22Rv1 (cell line): Measurements from ENCODE around the gene GOLGA8T.
"Not testable (repeated sequence)": the region's sequence is repeated elsewhere in the genome, so short reads cannot be mapped to it uniquely, and the experiment has no call there.

Experiments
- CTCF ChIP-seq: fragments of 450-650 bp; IDR thresholded peaks from 2 replicates; pipeline ENCODE4 v1.5.1; 2017; ENCODE audit warnings: mild to moderate bottlenecking
- ZFX ChIP-seq: fragments of 450-650 bp; IDR thresholded peaks from 2 replicates; pipeline ENCODE4 v1.6.1; 2017; ENCODE audit warnings: antibody characterized with exemption, borderline replicate concordance

DNA sequence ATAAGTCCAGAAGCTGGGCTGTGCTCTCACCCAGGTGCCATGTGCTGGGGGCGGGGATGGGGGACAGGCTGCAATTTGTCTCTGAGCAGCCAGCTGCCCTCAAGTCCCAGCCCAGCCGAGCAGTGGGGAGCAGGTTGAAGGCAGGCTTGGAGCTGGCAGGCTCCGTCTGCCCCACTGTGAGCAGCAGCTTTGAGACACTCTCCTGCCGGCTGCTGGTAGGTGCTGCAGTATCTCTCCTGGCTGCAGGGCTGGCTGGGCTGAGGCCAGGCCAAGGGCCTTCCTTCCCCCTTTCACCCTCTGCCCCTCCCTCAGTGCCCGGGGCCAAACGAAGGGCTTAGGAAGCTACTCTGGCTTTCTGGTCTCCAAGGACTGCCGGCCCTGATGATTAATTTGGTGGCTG lies 50.6 kb downstream of the GOLGA8T start:
- not testable (repeated sequence) for TF ChIP-seq CTCF, ZFX
